Neural cell (in vitro differentiated cells): ENCODE data around the gene FLT3LG.

Experiments
- EZH2 ChIP-seq: fragments of 200-600, 300-800 bp; shearing (Covaris generic), sonication (generic); IDR thresholded peaks from 2 replicates; pipeline ENCODE4 v1.6.1; 2014; ENCODE audit warnings: antibody characterized with exemption, low read length, borderline replicate concordance, mild to moderate bottlenecking; ENCODE audit not compliant: insufficient read depth, poor library complexity, severe bottlenecking
- MXI1 ChIP-seq: fragments of 450-650 bp; conservative IDR thresholded peaks from 2 replicates; pipeline ENCODE4 v1.6.1; 2014; ENCODE audit warnings: antibody characterized with exemption, mild to moderate bottlenecking; ENCODE audit not compliant: poor library complexity, severe bottlenecking
- TAF1 ChIP-seq: IDR thresholded peaks from 2 replicates; pipeline ENCODE4 v1.6.1; 2012; ENCODE audit warnings: low read depth
- TF ChIP-seq, protein P1 (sequence below): fragments of 450-650 bp; IDR thresholded peaks from 2 replicates; pipeline ENCODE4 v1.5.1; 2014; ENCODE audit warnings: antibody characterized with exemption, mild to moderate bottlenecking, moderate library complexity; ENCODE audit not compliant: poor library complexity, severe bottlenecking

GRCh38 chr19:49513746-49514118 is 39.7 kb downstream of the FLT3LG start:
- TF ChIP-seq EZH2 (no peak), TAF1 (no peak), MXI1 (no peak)
- TF ChIP-seq, protein P1, sequence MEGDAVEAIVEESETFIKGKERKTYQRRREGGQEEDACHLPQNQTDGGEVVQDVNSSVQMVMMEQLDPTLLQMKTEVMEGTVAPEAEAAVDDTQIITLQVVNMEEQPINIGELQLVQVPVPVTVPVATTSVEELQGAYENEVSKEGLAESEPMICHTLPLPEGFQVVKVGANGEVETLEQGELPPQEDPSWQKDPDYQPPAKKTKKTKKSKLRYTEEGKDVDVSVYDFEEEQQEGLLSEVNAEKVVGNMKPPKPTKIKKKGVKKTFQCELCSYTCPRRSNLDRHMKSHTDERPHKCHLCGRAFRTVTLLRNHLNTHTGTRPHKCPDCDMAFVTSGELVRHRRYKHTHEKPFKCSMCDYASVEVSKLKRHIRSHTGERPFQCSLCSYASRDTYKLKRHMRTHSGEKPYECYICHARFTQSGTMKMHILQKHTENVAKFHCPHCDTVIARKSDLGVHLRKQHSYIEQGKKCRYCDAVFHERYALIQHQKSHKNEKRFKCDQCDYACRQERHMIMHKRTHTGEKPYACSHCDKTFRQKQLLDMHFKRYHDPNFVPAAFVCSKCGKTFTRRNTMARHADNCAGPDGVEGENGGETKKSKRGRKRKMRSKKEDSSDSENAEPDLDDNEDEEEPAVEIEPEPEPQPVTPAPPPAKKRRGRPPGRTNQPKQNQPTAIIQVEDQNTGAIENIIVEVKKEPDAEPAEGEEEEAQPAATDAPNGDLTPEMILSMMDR: no peak
